ENCODE measurements around the gene POLR3F. TPM values are rescaled to one million over a fixed set of nuclear protein-coding genes. Genes with fewer than 3 reads are reported as not detected.
A peak's percentile ranks its signal among the peaks of the same experiment; 100 is the strongest.

The POLR3F gene
- total and polyA plus RNA-seq, 2 experiments from 2014 or later, result 9.1 to 10.8 TPM

GRCh38 chr20:18506744-18507143 is 39.6 kb downstream of the POLR3F start:
- H3K27ac ChIP-seq, result peak overlapping the region; percentile 92
- peak overlapping the region; percentile 42 for H2AFZ ChIP-seq
- no peaks in the 10 kb centered on the region for H4K20me1 ChIP-seq (ENCODE audit: insufficient read depth, poor library complexity, severe bottlenecking)
- no peaks in the 10 kb centered on the region for H3K9me2 ChIP-seq (replicated peaks; ENCODE audit: insufficient read depth)
- peak overlapping the region; percentile 75 for H3K4me2 ChIP-seq
- H3K4me3 ChIP-seq, result peak overlapping the region; percentile 25
- peaks cover 33% of the 10 kb centered on the region for H3K79me2 ChIP-seq
- no peaks in the 10 kb centered on the region for H3K36me3 ChIP-seq (replicated peaks; ENCODE audit: insufficient read depth, low read depth)
- H3K27me3 ChIP-seq, result no peaks in the 10 kb centered on the region
- no peaks in the 10 kb centered on the region for H3K9me3 ChIP-seq (ENCODE audit: low read depth)
- H3K4me1 ChIP-seq (ENCODE audit: insufficient read depth), result peaks cover 7% of the 10 kb centered on the region
- peak; percentile 5 for DNase-seq (ENCODE audit: low spot score)
- TF ChIP-seq CTCF (IDR thresholded peaks at IDR 0.05; ENCODE audit: poor library complexity) (no peak), EZH2phosphoT487 (IDR thresholded peaks at IDR 0.05; ENCODE audit: low read depth, severe bottlenecking, unreplicated experiment) (no peak), EZH2 (IDR thresholded peaks at IDR 0.05; ENCODE audit: borderline replicate concordance) (no peak)
- WGBS (ENCODE audit: low lambda C conversion rate, missing lambda C conversion rate), result 75% methylated on average over 8 of the region's 8 CpGs

GRCh38 chr20:18507218-18508191 is 40.3 kb downstream of the POLR3F start, which contains the start of gene SEC23B:
SEC23B (plus strand) TSS chr20:18507940; CDS start chr20:18510836, 2,896 bp downstream.
- Histone ChIP-seq H3K79me2 (peaks cover 40% of the 10 kb centered on the region), H3K9me3 (ENCODE audit: low read depth) (no peaks in the 10 kb centered on the region), H3K4me1 (ENCODE audit: insufficient read depth) (peaks cover 7% of the 10 kb centered on the region), H2AFZ (peak within 1 kb of the TSS; percentile 57), H3K9me2 (replicated peaks; ENCODE audit: insufficient read depth) (no peaks in the 10 kb centered on the region), H3K27ac (peak within 1 kb of the TSS; percentile 92), H3K27me3 (no peaks in the 10 kb centered on the region), H3K36me3 (replicated peaks; ENCODE audit: insufficient read depth, low read depth) (no peaks in the 10 kb centered on the region), H3K4me2 (peak within 1 kb of the TSS; percentile 90), H4K20me1 (ENCODE audit: insufficient read depth, poor library complexity, severe bottlenecking) (no peaks in the 10 kb centered on the region), H3K4me3 (peak within 1 kb of the TSS; percentile 50)
- TF ChIP-seq EZH2 (IDR thresholded peaks at IDR 0.05; ENCODE audit: borderline replicate concordance) (no peak), CTCF (IDR thresholded peaks at IDR 0.05; ENCODE audit: poor library complexity) (no peak), EZH2phosphoT487 (IDR thresholded peaks at IDR 0.05; ENCODE audit: low read depth, severe bottlenecking, unreplicated experiment) (no peak)
- WGBS (ENCODE audit: low lambda C conversion rate, missing lambda C conversion rate), result under 1% methylated on average over 69 of the region's 69 CpGs
- peak; percentile 97 for DNase-seq (ENCODE audit: low spot score)

GRCh38 chr20:18511571-18511970 is 44.4 kb downstream of the POLR3F start:
- Histone ChIP-seq H3K27me3 (no peaks in the 10 kb centered on the region), H3K36me3 (replicated peaks; ENCODE audit: insufficient read depth, low read depth) (no peaks in the 10 kb centered on the region), H3K79me2 (peaks cover 45% of the 10 kb centered on the region), H2AFZ (no peak overlapping the region), H3K27ac (no peak overlapping the region), H3K4me2 (no peak overlapping the region), H3K4me1 (ENCODE audit: insufficient read depth) (peaks cover 7% of the 10 kb centered on the region), H3K9me2 (replicated peaks; ENCODE audit: insufficient read depth) (no peaks in the 10 kb centered on the region), H3K9me3 (ENCODE audit: low read depth) (no peaks in the 10 kb centered on the region), H3K4me3 (no peak overlapping the region), H4K20me1 (ENCODE audit: insufficient read depth, poor library complexity, severe bottlenecking) (no peaks in the 10 kb centered on the region)
- DNase-seq (ENCODE audit: low spot score), result no peak
- TF ChIP-seq CTCF (IDR thresholded peaks at IDR 0.05; ENCODE audit: poor library complexity) (no peak), EZH2phosphoT487 (IDR thresholded peaks at IDR 0.05; ENCODE audit: low read depth, severe bottlenecking, unreplicated experiment) (no peak), EZH2 (IDR thresholded peaks at IDR 0.05; ENCODE audit: borderline replicate concordance) (no peak)
- WGBS (ENCODE audit: low lambda C conversion rate, missing lambda C conversion rate), result 100% methylated on average over 1 of the region's 1 CpG
